ENCODE data around the gene ZNF254.
"Not testable (repeated sequence)": the region's sequence is repeated elsewhere in the genome, so short reads cannot be mapped to it uniquely, and the experiment has no call there.

DNA sequence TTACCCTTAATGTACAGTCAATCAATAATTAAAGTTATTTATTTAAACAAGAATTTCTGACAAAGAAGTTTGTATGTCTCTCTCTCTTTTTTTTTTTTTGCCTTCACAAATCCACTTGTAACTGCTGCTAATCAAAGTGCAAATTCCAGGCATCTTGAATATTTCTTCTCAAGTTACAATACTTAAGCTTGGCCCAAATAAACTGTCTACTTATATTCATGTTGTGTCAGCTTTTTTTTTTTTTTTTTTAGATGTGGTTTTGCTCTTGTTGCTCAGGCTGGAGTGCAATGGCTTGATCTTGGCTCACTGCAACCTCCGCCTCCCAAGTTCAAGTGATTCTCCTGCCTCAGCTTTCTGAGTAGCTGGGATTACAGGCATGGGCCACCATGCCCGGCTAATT is 13.6 kb downstream of the ZNF254 start:
- not testable (repeated sequence) for TF ChIP-seq EZH2 (IDR thresholded peaks at IDR 0.05; ENCODE audit: low read length, missing control alignments); CTCF (conservative IDR thresholded peaks at IDR 0.05 in 1 of 2, IDR thresholded peaks at IDR 0.05 in 1 of 2; ENCODE audit: low read depth in 1 of 2, low read length in 2 of 2)

Measured in fibroblast of lung (primary cell).